K562 (cell line): Measurements from ENCODE around the gene PTGR2. TPM values are rescaled to one million over a fixed set of nuclear protein-coding genes. Genes with fewer than 3 reads are reported as not detected.

Experiments used
- ATAC-seq: fragments of 200-7000 bp; cut with Tn5 transposase; 3 replicates; pipeline ENCODE4 v1.9.1; 2020; ENCODE audit warnings: moderate library complexity
- BruUV-seq: library from RNA; stranded (reverse); fragments of 400-500 nt; replicated peaks from 2 replicates; lab custom pipeline; 2021; lab: Mats Ljungman, UMichigan
- CTCF ChIA-PET: fragments of 300-600 bp; formaldehyde crosslinking; extraction: SDS; loops from one replicate; lab custom pipeline; 2021; ENCODE audit warnings: low intra/inter-chr PET ratio; lab: Yijun Ruan, JAX
- POLR2A ChIA-PET: fragments of 300-600, 350-650 bp; sonication (Branson Sonifier 250); formaldehyde crosslinking; extraction: SDS; loops from one replicate; lab custom pipeline; 2021; ENCODE audit warnings: antibody characterized with exemption, inconsistent platforms; lab: Yijun Ruan, JAX
- DNase-seq, 4 experiments: peaks; one replicate each; pipeline versions ENCODE4 v3.0.0 to v3.0.0-alpha.2; 2011 to 2018; ENCODE audit warnings: low spot score in 3 of 4, mixed read lengths in 3 of 4; ENCODE audit errors: extremely low read depth in 1 of 4
- FAIRE-seq: peaks from 2 replicates; lab custom pipeline; 2011; peaks lifted over from hg19 to GRCh38; lab: Jason Lieb, UNC
- H2AFZ ChIP-seq: 2 replicates; pipeline ENCODE4 v1.6.0; 2011; ENCODE audit warnings: low read depth, low read length, control low read depth, inconsistent platforms
- H3K27ac ChIP-seq: fragments of 200-600 bp; 3 replicates; pipeline ENCODE4 v1.8.0; 2011; ENCODE audit warnings: low read depth, mild to moderate bottlenecking, control low read depth, inconsistent platforms, low read length, moderate library complexity, mixed read lengths; ENCODE audit errors: extremely low read depth
- H3K27me3 ChIP-seq, 2 experiments: fragments of 300-600 bp in 1 of 2; 2 replicates in 1 of 2; 3 replicates in 1 of 2; pipeline versions ENCODE4 v1.6.0 to v1.8.0; 2011; ENCODE audit warnings: inconsistent platforms in 2 of 2, low read length in 2 of 2, mild to moderate bottlenecking in 1 of 2, mixed read lengths in 1 of 2, moderate library complexity in 1 of 2; ENCODE audit not compliant: control insufficient read depth in 2 of 2, insufficient read depth in 2 of 2
- H3K36me3 ChIP-seq: fragments of 300-600 bp; 3 replicates; pipeline ENCODE4 v1.8.0; 2011; ENCODE audit warnings: mild to moderate bottlenecking, low read length, inconsistent platforms; ENCODE audit not compliant: control insufficient read depth, insufficient read depth
- H3K4me1 ChIP-seq, 2 experiments: fragments of 200-600 bp in 1 of 2; replicated peaks in 1 of 2; 2 replicates in 1 of 2; 3 replicates in 1 of 2; pipeline versions ENCODE4 v1.5.1 to v1.8.0; 2011; ENCODE audit warnings: inconsistent platforms in 2 of 2, low read length in 2 of 2, mild to moderate bottlenecking in 1 of 2, mixed read lengths in 1 of 2, moderate library complexity in 1 of 2; ENCODE audit not compliant: control insufficient read depth in 2 of 2, insufficient read depth in 2 of 2
- H3K4me2 ChIP-seq: 2 replicates; pipeline ENCODE4 v1.6.1; 2011; ENCODE audit warnings: low read length, control low read depth, inconsistent platforms, mixed read lengths; ENCODE audit not compliant: insufficient read depth
- H3K4me3 ChIP-seq: fragments of 200-600 bp; sonication (generic), shearing (Covaris generic); 2 replicates; pipeline ENCODE4 v1.5.1; 2016; ENCODE audit warnings: control low read depth, inconsistent platforms
- H3K79me2 ChIP-seq: fragments of 200-600 bp; 3 replicates; pipeline ENCODE4 v1.8.0; 2011; ENCODE audit warnings: low read length, inconsistent platforms; ENCODE audit not compliant: control insufficient read depth, insufficient read depth
- H3K9ac ChIP-seq, 2 experiments: 2 replicates each; pipeline versions ENCODE4 v1.6.0 to v1.6.1; 2011; ENCODE audit warnings: low read depth in 2 of 2, low read length in 2 of 2, control low read depth in 1 of 2, inconsistent platforms in 1 of 2, mild to moderate bottlenecking in 1 of 2, mixed read lengths in 1 of 2; ENCODE audit not compliant: insufficient read depth in 1 of 2
- H3K9me1 ChIP-seq: one replicate; pipeline ENCODE4 v1.6.0; 2011; ENCODE audit warnings: inconsistent platforms, mild to moderate bottlenecking, low read length, moderate library complexity; ENCODE audit not compliant: control insufficient read depth, insufficient read depth
- H3K9me3 ChIP-seq: replicated peaks from 2 replicates; pipeline ENCODE4 v1.5.1; 2011; ENCODE audit warnings: low read depth, low read length, inconsistent platforms; ENCODE audit not compliant: control insufficient read depth, insufficient read depth
- H4K20me1 ChIP-seq: replicated peaks from 2 replicates; pipeline ENCODE4 v1.6.1; 2011; ENCODE audit warnings: low read length, inconsistent platforms, mixed read lengths; ENCODE audit not compliant: control insufficient read depth, insufficient read depth
- C11orf30 ChIP-seq: fragments of 450-650 bp; IDR thresholded peaks from 2 replicates; pipeline ENCODE4 v1.6.1; 2016; ENCODE audit warnings: low read depth, mild to moderate bottlenecking
- CBX2 ChIP-seq: fragments of 200-600 bp; sonication (generic); IDR thresholded peaks from one replicate; pipeline ENCODE4 v1.6.1; 2012; ENCODE audit warnings: mild to moderate bottlenecking, low read length, inconsistent platforms; ENCODE audit not compliant: insufficient read depth, poor library complexity, severe bottlenecking
- CCNT2 ChIP-seq: IDR thresholded peaks from 2 replicates; pipeline ENCODE4 v1.6.1; 2011; ENCODE audit warnings: borderline replicate concordance, low read depth, mild to moderate bottlenecking, moderate library complexity, mixed read lengths, low read length; ENCODE audit not compliant: insufficient read length; ENCODE audit errors: extremely low read depth
- DIDO1 ChIP-seq: fragments of 450-650 bp; IDR thresholded peaks from 2 replicates; pipeline ENCODE4 v1.6.1; 2016; ENCODE audit warnings: low read depth, missing biosample characterization, missing genetic modification characterization
- DPF2 ChIP-seq: fragments of 450-650 bp; IDR thresholded peaks from 2 replicates; pipeline ENCODE4 v1.6.1; 2016
- EGR1 ChIP-seq: fragments of 450-650 bp; conservative IDR thresholded peaks from 2 replicates; pipeline ENCODE4 v1.6.1; 2017; ENCODE audit warnings: mild to moderate bottlenecking
- GATA2 ChIP-seq: sonication (generic); formaldehyde crosslinking; IDR thresholded peaks from 2 replicates; pipeline ENCODE4 v1.4.0; 2020; ENCODE audit warnings: mild to moderate bottlenecking, missing genetic modification reagents
- GTF2E2 ChIP-seq: fragments of 200-800 bp; sonication (Bioruptor generic); IDR thresholded peaks from 2 replicates; pipeline ENCODE4 v1.6.1; 2016; ENCODE audit warnings: missing genetic modification characterization, missing compliant biosample characterization
- HLTF ChIP-seq: fragments of 450-650 bp; IDR thresholded peaks from 2 replicates; pipeline ENCODE4 v1.6.1; 2016
- HOXB6 ChIP-seq: fragments of 250-450 bp; sonication (Bioruptor Pico); IDR thresholded peaks from 2 replicates; pipeline ENCODE4 v1.5.1; 2022; ENCODE audit warnings: mild to moderate bottlenecking, borderline replicate concordance
- IFI16 ChIP-seq: fragments of 250-450 bp; sonication (Bioruptor Pico); IDR thresholded peaks from 2 replicates; pipeline ENCODE4 v2.1.2; 2022; ENCODE audit warnings: mild to moderate bottlenecking, inconsistent platforms
- NFRKB ChIP-seq: fragments of 450-650 bp; IDR thresholded peaks from 2 replicates; pipeline ENCODE4 v1.6.1; 2016; ENCODE audit warnings: low read depth
- NRF1 ChIP-seq, 2 experiments: fragments of 450-650 bp; IDR thresholded peaks in 1 of 2; conservative IDR thresholded peaks in 1 of 2; 2 replicates each; pipeline ENCODE4 v1.6.1; 2014; ENCODE audit warnings: mild to moderate bottlenecking in 2 of 2
- PHF20 ChIP-seq: fragments of 450-650 bp; IDR thresholded peaks from 2 replicates; pipeline ENCODE4 v1.6.1; 2018; ENCODE audit not compliant: partially characterized antibody
- POLR3A ChIP-seq: IDR thresholded peaks from 2 replicates; pipeline ENCODE4 v1.6.1; 2011; ENCODE audit warnings: borderline replicate concordance, mild to moderate bottlenecking, moderate library complexity; ENCODE audit not compliant: insufficient read length, insufficient read depth; ENCODE audit errors: extremely low read depth
- PTTG1 ChIP-seq: fragments of 450-650 bp; IDR thresholded peaks from 2 replicates; pipeline ENCODE4 v1.6.1; 2016; ENCODE audit warnings: low read depth, mild to moderate bottlenecking, missing genetic modification characterization, missing compliant biosample characterization
- ZKSCAN8 ChIP-seq: fragments of 200-800 bp; sonication (Bioruptor generic); IDR thresholded peaks from 2 replicates; pipeline ENCODE4 v1.6.1; 2016; ENCODE audit warnings: missing genetic modification characterization, missing compliant biosample characterization
- ZNF146 ChIP-seq: IDR thresholded peaks from one replicate; pipeline ENCODE4 v1.6.1; 2018; ENCODE audit warnings: missing compliant biosample characterization; ENCODE audit not compliant: unreplicated experiment
- ZNF212 ChIP-seq: fragments of 450-650 bp; formaldehyde crosslinking; IDR thresholded peaks from 2 replicates; pipeline ENCODE4 v1.4.0; 2020; ENCODE audit warnings: mild to moderate bottlenecking
- ZNF41 ChIP-seq: fragments of 250-450 bp; sonication (Bioruptor Pico); conservative IDR thresholded peaks from 2 replicates; pipeline ENCODE4 v1.4.0; 2020; ENCODE audit warnings: mild to moderate bottlenecking
- ZNF431 ChIP-seq: sonication (generic); formaldehyde crosslinking; IDR thresholded peaks from 2 replicates; pipeline ENCODE4 v1.8.0; 2022; ENCODE audit warnings: mild to moderate bottlenecking, missing genetic modification reagents
- ZNF644 ChIP-seq: fragments of 200-800 bp; sonication (Bioruptor generic); IDR thresholded peaks from 2 replicates; pipeline ENCODE4 v1.6.1; 2016; ENCODE audit warnings: low read depth, missing genetic modification characterization, missing compliant biosample characterization
- ZNF778 ChIP-seq: fragments of 450-650 bp; formaldehyde crosslinking; IDR thresholded peaks from 2 replicates; pipeline ENCODE4 v1.4.0; 2020; ENCODE audit warnings: mild to moderate bottlenecking, moderate library complexity
- WGBS: fragments of 100-300 bp; shearing (Covaris generic); methylation state at CpG from one replicate; pipeline ENCODE4 v1.1.6; 2016; ENCODE audit warnings: low coverage, mixed read lengths; ENCODE audit not compliant: insufficient coverage; ENCODE audit errors: missing lambda C conversion rate; 5-methylcytosine and 5-hydroxymethylcytosine counted together
- in situ Hi-C: fragments of 300-500 bp; cut with MboI; formaldehyde crosslinking; loops from 4 replicates; pipeline ENCODE4 v1.15.0; 2018; ENCODE audit warnings: inconsistent platforms, mixed read lengths
- intact Hi-C: fragments of 100-400 bp; cut with micrococcal nuclease; formaldehyde crosslinking; loops from 2 replicates; pipeline ENCODE4 v1.14.2; 2022
- polyA plus RNA-seq, 8 experiments: library from polyadenylated mRNA; depleted of rRNA in 4 of 8; stranded (reverse) in 5 of 8; unstranded in 3 of 8; fragments of >200 nt; fragmentation: Nextera tagmentation in 2 of 8; fragmentation: Illumina TruSeq in 1 of 8; extraction: Ambion mirVana in 2 of 8; extraction: Trizol in 1 of 8; gene quantifications; 2 replicates each; pipeline versions ENCODE4 v1.2.1 to v1.2.3, GENCODE V29; 2011 to 2014; ENCODE audit warnings: inconsistent platforms in 1 of 8, missing spikeins in 1 of 8
- total RNA-seq, 7 experiments: library from RNA; depleted of rRNA in 6 of 7; stranded (reverse); fragments of >200 nt in 6 of 7; fragmentation: Illumina TruSeq in 2 of 7; extraction: Trizol in 2 of 7; gene quantifications; 2 replicates each; pipeline versions ENCODE4 v1.2.1 to v1.2.3, GENCODE V29; 2011 to 2021; ENCODE audit warnings: low replicate concordance in 1 of 7
- TF ChIP-seq, protein P1 (sequence below): fragments of 450-650 bp; formaldehyde crosslinking; IDR thresholded peaks from 2 replicates; pipeline ENCODE4 v1.4.0; 2022; ENCODE audit warnings: mild to moderate bottlenecking, moderate library complexity

PTGR2 gene
- total and polyA plus RNA-seq, 9 of the 15 experiments (the other 6 are each of a cell fraction or from before 2014, with no cell fraction given), result 7.4 to 23.0 (median 13.0) TPM

- intact Hi-C loops, result loop anchor here (5.0 kb wide), 1 partner anchor 144 kb away; no protein-coding TSS in a partner anchor
- FAIRE-seq (peak; percentile 92), DNase-seq (peak; percentile 87 to 96 (median 90)), ATAC-seq (peak; percentile 98)
- no peaks in the 10 kb centered on the region for H3K27me3 ChIP-seq
- H3K9me3 ChIP-seq, result no peaks in the 10 kb centered on the region
- no peaks in the 10 kb centered on the region for H4K20me1 ChIP-seq
- H3K9ac ChIP-seq, result peak within 1 kb of the TSS; percentile 90 to 96
- peaks cover 4 to 6% of the 10 kb centered on the region in 2 experiments; a peak in 4 of 5 replicates for H3K4me1 ChIP-seq
- 1% methylated on average over 32 of the region's 65 CpGs for WGBS
- peak within 1 kb of the TSS; percentile 96 for H3K27ac ChIP-seq
- H3K4me3 ChIP-seq, result peak within 1 kb of the TSS; percentile 86
- H3K4me2 ChIP-seq, result peak within 1 kb of the TSS; percentile 94
- peaks cover 64% of the 10 kb centered on the region for H3K79me2 ChIP-seq
- ChIA-PET POLR2A (interaction anchor here (0.6 to 3.4 kb wide), 12 partner anchors 9 to 869 kb away, joined by 3 to 15 read pairs (median 6); partner anchors contain the start of gene PTGR2), CTCF (no interaction called here)
- H2AFZ ChIP-seq, result peak within 1 kb of the TSS; percentile 92
- BruUV-seq, result no TSS peak
- H3K9me1 ChIP-seq, result no peaks in the 10 kb centered on the region
- in situ Hi-C loops, result no loop called here
- peaks cover 3% of the 10 kb centered on the region; the same call in 1 of the 3 replicates for H3K36me3 ChIP-seq
- TF ChIP-seq HLTF (no peak), ZKSCAN8 (no peak), ZNF778 (CRISPR knock-in tag) (no peak), C11orf30 (peak; percentile 83), GTF2E2 (tag) (no peak), NFRKB (0 out of 2 replicates have a peak, but pooled peaks have one; percentile 31), DIDO1 (tag) (no peak), CCNT2 (peak; percentile 83), ZNF41 (CRISPR knock-in tag) (no peak), ZNF146 (CRISPR knock-in tag) (no peak), POLR3A (no peak), ZNF644 (tag) (no peak), GATA2 (CRISPR knock-in tag) (no peak), PHF20 (peak; percentile 83), ZNF212 (CRISPR knock-in tag) (no peak), NRF1 (conservative IDR thresholded peaks at IDR 0.05 in 1 of 2, IDR thresholded peaks at IDR 0.05 in 1 of 2) (peak; percentile 81), HOXB6 (no peak), ZNF431 (CRISPR knock-in tag) (no peak), IFI16 (CRISPR knock-in tag) (no peak), CBX2 (no peak), PTTG1 (no peak), EGR1 (peak; percentile 98), DPF2 (peak; percentile 27; the same call in 1 of the 2 replicates)
- TF ChIP-seq, protein P1, sequence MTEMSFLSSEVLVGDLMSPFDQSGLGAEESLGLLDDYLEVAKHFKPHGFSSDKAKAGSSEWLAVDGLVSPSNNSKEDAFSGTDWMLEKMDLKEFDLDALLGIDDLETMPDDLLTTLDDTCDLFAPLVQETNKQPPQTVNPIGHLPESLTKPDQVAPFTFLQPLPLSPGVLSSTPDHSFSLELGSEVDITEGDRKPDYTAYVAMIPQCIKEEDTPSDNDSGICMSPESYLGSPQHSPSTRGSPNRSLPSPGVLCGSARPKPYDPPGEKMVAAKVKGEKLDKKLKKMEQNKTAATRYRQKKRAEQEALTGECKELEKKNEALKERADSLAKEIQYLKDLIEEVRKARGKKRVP (CRISPR knock-in tag), result no peak
These were observed 35.1 kb downstream of the PTGR2 start, which contains the start of gene ZNF410 for GRCh38 chr14:73886449-73887317. Gene ZNF410 (plus strand): TSS chr14:73886859. CDS start chr14:73892176, 5,317 bp downstream.
